Measurements from ENCODE around the gene CARD18.

Gene CARD18, protein sequence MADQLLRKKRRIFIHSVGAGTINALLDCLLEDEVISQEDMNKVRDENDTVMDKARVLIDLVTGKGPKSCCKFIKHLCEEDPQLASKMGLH

DNA sequence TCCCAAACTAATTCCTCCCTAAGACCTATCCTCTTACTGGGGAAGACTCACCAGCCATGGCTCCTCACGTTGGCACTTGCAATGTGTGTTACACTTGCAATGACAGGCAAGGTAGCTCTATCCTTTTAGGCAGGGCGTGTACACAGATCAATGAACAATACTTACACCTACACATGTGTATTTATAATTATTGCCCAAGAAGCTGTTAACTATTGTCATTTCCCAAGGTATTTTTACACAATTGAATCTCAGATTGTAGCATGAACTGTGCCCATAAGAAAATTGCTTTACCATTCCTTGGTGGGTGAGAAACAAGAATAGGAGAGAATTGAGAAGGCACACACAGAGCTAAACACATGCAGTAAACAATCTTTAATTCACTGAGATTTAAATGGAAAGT lies at the start of gene CARD18:
CARD18 (minus strand) TSS at position 101 of the 400 bp plus-strand sequence; CDS start at position 58, 43 bp downstream.
- DNase-seq = no peak

DNA sequence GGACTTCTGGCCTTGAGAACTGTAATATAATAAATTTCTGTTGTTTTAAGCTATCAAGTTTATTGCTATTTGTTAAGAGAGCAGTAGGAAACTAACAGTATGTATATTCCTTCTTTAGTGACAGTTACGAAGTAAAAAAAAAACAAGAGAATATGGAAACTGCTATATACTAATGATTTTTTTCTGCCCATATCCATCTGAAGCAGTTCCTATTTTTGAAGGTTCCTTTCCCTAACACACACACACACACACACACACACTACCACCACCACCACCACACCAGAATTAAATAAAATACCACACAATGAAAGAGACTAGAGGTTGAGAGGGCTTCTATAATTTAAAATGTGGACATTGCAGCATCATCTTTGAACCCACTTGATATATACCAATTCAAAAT lies 44.4 kb upstream of the CARD18 start:
- DNase-seq = no peak

DNA sequence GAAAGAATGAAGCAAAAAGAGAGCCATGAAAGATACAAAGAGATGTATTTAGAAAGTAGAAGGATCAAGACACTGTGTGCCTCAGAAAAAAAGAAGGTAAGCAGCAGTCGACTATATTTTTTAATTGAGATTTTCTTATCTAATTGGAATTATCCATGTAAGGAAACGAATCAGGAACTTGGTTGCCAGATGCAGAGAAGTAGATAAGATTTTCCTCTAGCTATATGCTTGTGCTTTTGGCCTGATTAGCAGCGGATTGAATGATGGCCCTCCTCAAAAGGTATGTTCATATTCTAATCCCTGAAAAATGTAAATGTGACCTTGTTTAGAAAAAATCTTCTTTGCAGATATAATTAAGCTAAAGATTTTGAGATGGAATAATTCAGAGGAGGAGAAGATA lies 43.9 kb upstream of the CARD18 start:
- no peak for DNase-seq

DNA sequence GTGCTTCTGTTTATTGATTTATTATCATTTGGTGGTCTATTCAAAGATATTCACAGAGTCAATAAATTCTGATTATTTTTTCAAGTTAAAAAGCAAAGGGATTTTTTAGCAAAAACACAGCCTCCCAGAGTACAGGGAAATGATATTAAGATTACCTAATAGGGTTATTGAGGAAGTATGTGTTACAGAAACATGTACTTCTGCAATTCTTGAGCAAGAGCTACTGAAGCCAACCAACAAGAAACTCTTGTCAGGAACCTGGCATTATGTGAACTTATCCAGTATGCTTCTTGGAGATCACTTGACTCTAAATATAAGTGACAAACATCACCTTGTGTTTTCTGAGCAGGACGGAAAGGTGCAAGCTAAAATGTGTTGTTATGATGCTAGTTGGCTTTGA lies 42.0 kb upstream of the CARD18 start:
- no peak for DNase-seq

DNA sequence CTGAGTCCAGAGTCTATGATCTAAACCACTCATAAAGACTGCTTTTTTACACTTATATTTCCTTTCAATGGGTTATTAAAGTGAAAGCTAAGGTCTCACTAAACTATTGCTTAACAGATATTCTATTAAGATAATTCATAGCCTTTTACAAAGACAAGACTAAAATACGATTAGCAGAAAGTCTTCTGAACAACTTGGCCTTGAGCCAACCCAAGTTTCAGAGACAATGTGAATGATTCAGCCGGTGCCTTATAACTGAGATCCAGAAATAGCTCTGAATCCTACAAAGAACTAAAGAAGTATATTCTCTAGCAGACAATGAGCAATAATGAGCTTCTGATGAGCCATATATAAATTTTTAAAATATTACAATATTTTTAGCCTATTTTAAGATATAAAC lies 41.5 kb upstream of the CARD18 start:
- no peak for DNase-seq

DNA sequence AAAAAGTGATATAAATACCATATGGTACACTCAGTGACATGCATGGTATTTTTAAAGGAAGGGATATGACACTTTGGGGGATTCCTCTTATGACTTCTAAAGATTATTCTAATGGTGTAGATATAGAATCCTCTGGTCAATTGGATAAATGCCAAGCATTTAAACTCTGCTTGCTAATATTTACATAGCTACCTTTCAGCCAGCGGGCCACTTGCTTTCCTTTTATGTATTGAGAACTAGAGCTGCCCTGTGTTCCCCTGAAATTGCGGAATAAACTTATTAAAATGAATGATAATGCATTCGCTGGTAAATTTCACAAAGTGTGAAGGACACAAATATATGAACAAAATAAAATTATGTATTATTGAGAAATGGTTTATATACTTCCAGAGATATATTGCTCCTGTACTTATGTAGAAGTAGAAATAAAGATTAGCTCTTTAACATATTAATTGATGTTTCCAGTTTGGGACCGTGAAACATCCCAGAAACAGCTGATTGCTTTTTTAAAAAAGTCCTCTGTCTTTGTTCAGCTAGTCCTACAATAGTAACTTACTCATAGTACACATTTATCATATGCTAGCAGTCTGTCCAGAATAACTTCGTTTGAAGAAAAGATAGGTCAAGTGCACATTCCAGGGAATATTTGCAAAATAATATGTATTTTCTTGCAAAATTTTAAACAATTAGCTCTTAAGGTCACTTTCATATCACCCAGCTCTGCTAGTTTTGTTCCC lies 40.1 kb upstream of the CARD18 start:
- DNase-seq = no peak

DNA sequence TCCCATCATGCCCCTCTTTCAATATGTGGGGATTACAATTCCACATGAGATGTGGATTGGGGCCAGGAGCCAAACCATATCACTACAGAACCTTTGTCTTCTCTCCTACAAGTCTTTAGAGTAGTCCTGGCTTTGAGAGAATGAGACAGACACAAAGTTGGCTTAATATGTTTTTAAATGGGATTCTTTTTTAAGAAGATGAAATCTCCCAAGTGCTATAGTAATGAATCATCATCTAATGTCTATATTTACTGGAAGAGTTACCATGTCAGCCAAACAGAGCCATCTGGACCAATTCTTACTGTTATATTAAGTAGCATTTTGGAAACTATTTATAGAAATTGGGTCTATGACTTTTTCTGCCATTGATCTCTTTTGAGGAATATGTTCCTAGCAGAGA lies 38.1 kb upstream of the CARD18 start:
- DNase-seq = no peak

DNA sequence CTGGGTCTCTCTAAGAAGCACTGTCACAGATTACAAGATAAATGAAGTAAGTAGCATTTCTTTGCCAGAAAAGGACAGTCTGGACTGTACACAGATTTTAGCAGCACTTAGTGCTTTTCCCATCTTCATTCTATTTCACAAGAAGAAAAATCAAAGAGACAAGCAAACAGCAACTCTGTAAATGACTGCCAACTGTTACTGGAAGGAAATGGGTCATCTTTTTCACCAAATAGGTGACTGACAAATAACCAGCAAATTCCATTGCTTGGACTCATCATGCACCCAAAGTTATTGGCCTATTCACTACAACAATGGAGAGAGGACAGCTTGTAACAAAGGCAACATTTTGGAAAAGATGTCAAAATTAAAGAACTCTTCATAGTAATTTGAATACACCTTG lies 28.9 kb upstream of the CARD18 start:
- DNase-seq = no peak

DNA sequence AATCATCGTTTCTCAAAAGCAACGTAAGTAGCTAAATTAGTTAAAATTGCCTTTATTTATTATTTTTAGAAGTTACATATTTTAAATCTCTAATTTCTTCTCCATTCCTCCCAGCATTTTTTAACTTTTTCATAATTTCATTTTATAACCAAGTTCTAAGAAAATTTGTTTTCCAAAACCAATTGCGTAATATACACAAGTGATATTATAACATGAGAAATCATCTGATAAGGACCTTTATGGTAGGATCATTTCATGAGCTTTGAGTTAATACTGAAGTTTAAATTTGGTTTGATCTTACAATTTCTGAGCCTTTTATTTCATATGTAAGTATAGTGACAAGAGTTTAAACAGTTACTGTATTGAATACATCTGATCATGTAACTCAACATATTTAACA lies 27.7 kb upstream of the CARD18 start:
- no peak for DNase-seq

DNA sequence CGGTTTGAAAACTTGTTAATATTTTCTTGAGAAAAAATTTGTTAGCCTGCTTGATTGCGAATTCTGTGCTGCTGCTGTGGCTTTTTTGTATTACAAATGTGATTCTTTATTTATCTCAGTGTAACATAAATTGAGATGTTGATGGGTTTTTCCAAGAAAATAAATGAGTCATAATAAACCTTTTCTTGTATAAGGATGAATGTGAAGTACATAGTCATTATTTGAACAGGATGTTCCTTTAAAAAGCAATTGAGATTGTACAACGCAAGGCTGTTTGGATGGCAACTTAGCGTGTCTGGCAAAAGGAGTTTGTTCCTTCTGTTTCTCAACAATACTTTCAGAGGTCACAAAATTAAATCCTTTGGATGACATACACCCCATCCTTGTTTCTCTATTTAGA lies 24.6 kb upstream of the CARD18 start:
- DNase-seq = no peak

DNA sequence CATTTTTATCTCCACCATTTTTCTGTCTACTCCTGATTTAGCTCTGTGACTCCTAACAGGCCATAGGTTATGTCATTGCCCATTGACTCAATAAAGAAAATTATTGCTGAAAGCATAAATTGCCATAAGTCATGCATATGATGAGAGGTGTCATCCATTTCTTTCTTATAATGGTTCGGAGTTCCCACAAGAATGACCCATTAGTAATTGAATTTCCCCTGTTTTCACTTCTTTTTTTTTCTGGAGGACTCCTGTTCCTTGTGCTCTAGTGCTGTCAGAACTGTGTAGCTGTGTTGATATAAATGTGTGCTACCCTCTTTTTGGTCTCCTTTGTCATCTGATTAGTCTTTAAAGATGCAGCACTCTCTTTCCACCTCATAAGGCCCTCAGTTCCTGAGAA lies 22.9 kb upstream of the CARD18 start:
- DNase-seq = no peak

DNA sequence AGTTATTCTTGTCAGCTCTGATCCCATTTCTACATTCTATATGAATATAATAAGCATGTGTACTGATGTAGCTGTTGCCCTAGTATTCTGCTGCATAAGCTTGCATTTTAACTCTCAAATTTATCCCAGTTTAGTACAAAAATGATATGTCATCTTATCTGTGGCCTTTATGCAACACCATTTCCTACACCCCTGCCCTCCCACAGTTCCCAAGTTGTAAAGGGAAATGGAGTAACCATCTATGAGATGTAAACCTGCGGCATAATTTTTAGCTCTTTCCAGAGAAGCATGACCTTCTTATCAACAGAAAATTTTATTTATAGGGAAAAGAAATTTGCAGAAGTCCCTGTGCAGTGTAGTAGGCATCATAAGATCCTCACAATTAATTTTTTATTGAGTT lies 18.9 kb upstream of the CARD18 start:
- DNase-seq = no peak

DNA sequence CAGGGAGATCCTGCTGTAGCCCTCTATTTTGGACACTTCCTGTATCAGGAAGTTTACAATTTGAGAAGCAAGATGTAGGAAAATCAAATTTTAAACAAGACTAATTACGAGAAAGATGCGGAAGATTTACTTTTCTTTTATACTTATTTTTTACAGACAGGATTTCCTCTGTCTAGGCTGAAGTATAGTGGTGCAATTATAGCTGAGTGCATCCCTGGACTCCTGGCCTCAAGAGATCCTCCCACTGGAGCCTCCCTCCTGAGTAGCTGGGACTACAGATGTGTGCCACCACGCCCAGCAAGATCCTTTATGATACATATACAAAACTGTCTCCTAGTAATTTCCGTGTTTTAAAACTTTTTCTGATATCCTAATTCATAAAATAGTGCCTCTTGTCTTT lies 17.2 kb upstream of the CARD18 start:
- DNase-seq = no peak

DNA sequence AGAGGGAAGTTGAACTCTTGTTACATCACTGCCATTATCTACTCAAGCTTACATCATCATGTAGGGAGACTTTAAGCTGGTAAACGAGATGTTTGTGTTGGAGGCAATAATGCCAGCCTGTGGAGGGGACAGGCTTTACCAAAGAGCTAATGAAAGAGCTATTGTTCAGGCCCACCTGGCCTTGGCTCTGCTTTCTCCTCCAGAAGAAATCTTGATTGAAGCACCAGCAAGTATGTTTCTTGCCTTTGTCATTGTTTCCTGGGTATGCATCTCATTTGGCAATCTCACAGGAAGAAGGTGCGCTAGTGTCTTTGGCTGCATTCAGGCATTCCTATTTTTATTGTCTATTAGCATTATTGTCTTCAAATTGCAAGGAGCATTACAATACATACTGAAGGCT lies 16.7 kb upstream of the CARD18 start:
- no peak for DNase-seq

DNA sequence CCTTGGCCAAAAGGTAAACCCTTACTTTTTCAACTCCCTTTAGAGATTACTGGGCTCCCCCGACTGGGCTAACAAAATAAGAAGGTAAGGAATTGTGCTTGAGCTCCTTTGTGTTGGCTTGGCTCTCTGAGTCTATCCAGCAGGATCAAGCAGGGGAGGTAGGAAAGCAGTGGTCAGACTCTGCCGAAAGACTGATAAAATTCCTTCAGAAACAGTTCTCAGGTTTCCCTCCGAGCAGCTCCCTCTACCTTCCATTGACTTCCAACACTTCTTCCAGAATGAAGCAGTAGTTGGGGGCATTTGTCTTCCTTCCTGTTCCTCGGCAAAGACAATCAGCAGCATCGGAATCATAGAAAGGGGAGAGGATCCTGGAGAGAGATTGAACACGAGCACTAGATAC lies 16.1 kb upstream of the CARD18 start:
- DNase-seq = no peak

DNA sequence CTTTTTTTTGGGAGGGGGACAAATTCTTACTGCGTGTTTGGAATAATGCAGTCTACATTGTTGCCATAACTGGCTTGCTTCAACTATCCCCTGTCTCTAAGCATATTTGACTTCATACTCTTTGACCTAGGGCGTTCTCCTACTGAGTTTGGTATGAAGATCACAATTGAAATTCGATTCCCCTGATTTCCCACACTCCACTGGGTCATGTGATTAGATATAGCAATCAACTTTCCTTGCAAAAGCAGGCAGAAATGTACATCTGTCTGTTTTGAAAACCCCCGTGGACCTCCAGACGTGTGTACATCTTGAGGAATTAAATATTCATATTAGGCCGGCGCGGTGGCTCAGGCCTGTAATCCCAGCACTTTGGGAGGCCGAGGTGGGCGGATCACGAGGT lies 13.8 kb upstream of the CARD18 start:
- DNase-seq = no peak

DNA sequence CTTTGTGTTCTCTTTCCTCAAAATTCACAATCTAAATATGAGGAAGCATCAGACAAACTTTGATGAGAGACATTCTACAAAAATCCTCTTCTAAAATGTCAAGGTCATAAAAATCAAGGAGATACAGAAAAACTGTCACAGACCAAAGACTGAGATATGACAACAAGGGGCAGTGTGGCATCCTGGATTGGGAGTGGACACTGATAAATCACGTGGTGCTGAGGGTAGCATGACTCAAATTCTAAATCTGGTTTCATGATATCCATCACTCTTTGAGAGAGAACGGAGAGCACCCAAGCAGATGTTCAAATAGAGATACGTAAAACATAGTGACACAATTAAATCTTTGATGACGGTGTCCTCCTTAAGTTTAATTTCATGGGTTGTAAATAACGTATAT lies 13.0 kb upstream of the CARD18 start:
- DNase-seq = no peak

DNA sequence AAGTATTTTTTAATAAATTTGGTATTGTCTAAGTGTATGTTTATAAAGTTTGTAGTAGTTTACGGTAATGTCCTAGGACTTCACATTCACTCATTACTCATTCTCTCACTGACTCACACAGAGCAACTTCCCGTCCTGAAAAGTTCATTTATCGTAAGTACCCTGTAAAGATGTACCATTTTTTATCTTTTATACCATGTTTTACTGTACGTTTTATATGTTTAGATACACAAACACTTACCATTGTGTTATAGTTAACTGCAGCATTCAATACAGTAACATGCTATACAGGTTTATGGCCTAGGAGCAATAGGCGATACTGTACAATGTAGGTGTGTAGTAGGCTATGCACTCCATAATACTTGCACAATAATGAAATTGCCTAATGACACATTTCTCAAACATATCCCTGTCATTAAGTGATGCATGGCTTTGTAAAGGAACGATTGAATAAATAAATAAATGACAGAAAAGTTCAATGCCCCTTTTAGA lies 12.5 kb upstream of the CARD18 start:
- DNase-seq = no peak

DNA sequence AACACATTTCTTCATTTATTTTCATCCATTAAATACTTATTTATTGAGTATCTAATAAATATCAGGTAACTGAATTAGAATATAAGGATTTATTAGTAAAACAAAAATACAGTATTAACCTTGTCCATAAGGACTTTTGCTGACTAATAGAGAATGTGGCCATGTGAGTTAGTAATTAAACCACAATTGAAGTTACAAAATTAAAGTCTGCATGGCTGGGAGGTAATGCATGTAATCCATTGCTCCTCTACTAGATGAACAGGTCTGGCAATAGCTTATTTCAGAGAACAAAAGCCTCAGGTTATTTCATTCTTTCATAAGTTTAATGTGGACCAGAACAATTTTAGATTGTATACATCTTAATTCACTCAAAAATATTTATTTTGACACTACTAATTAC lies 9.9 kb upstream of the CARD18 start:
- DNase-seq = no peak

DNA sequence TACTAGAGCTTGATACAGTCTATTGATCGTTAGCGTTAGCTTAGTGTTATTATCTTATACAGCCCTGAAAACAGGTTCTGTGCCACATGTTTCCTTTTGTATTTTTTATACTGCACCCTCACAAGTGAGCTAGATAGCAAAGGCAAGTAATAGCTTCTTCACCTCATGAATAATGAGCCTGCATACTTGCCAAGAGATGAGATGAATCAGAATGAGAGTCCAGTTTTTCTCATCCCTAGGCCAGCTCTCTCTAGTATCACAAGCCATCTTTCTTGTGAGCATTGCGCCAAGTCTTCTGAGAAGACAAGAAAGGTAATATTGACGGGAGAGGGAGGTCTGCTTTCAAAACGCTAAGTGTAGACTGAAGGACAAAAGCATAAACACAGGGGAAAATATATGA lies 8.7 kb upstream of the CARD18 start:
- no peak for DNase-seq

DNA sequence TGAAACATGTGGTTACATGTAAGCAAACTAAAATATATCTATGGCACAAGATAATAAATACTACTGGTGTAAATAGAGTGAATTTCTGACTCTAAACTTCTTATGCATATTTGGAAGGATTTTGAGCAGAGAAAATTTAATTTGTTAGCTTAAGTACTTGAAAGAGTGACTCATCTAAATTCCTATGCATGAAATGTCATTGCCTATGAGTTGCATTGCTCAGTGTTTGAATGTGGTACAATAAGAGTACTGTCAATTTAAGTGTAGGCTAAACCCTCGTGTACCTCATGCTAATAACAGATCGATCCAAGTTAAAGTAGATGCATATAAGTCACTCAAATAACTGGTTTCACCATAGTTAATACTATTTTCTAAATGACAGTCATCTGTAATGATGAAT lies 5.3 kb upstream of the CARD18 start:
- DNase-seq = no peak

DNA sequence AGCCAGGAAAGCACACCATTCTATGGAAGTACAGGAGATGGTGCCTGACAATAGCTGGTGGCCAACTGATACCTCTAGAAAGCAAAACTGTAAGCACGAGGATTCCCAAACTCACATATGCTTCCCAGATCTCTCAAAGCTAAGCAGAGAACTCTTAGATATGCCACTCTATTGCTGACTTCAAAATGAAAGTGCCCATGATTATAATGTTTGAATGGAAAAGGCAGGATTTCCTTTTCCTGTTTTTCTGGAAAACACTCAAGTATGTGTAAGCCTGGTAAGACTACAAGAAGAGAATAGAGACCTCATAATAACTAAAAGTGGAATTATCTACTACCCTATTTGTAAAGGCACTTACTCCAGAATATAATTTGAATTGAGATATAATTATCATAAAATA lies 2.6 kb upstream of the CARD18 start:
- DNase-seq = no peak

DNA sequence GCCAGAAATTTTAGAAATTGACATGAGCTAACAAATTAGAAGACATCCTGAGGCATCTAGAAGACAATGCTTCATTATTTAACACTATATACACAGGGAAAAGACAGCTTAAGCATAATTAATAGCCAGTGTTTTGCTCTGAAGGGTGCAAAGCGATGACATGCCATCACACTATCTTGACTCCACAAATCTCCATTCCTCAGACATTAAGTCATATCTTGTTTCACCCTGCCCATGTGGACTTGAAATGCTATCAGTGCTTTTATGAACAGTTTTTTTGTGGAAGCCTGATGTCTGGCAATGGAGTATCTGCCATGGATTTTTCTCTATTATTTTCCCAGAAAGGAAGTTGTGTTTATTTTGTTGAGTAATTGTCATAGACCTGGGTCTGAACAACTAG lies 2.3 kb downstream of the CARD18 start:
- no peak for DNase-seq

DNA sequence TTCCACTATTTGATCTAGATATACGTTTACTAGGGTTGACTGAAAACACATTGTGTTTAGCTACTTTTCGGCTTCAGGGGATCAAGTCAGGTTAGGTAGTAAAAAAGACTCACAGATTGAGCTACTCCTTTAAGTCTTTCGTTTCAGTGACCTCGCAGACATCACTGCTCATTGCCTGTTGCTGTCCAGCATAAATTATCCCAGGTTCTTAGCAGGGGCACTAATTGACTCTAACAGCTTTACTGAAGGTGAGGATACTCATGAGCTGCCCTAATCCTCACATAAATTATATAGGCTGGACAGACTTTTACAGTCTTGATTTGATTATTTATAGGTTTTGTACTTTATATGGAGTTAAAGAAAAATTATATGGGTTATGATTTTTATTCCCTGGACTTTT lies 3.7 kb downstream of the CARD18 start:
- DNase-seq = no peak

Measured in CD4-positive, alpha-beta T cell treated with Interleukin-15 for 1 hour (primary cell).